IPS-18c (cell line): ENCODE results near the gene HS3ST3A1.
A peak's percentile ranks its signal among the peaks of the same experiment; 100 is the strongest.

ENCODE experiments used
- H3K4me3 ChIP-seq: 2 replicates; pipeline ENCODE4 v1.7.0; 2013; ENCODE audit warnings: low read depth, mild to moderate bottlenecking, low read length, moderate library complexity; ENCODE audit not compliant: insufficient read depth
- H3K9me3 ChIP-seq: one replicate; pipeline ENCODE4 v1.6.1; 2013; ENCODE audit warnings: mild to moderate bottlenecking, low read length, moderate library complexity; ENCODE audit not compliant: control insufficient read depth, insufficient read depth

Gene HS3ST3A1

GRCh38 chr17:13600475-13601321, 1.0 kb downstream of the HS3ST3A1 start:
- peak overlapping the region; percentile 79 for H3K4me3 ChIP-seq
- H3K9me3 ChIP-seq: no peaks in the 10 kb centered on the region

DNA sequence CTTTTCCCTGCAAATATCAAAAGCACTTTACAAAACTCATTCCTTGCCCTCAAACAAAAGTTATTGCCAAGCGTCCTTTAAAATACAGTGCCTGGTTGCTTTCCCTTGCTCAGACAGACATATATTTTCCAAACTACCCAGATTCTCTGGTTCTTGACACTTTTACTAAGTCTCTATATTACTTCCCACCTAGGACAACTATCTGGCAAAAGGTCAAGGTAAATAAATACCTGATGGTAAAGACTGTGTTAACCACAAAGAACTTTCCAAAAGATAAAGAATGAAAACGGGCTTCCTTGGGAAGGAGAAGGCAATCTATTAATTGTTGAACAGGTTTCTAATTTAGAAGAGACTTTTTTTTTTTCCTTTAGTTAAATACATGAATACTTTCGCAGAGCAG, 1.9 kb downstream of the HS3ST3A1 start:
- Histone ChIP-seq H3K9me3 (no peaks in the 10 kb centered on the region), H3K4me3 (no peak overlapping the region; the same call in 1 of the 2 replicates)

- no peak overlapping the region for H3K4me3 ChIP-seq
- no peaks in the 10 kb centered on the region for H3K9me3 ChIP-seq
Observed at GRCh38 chr17:13599168-13599577, 2.6 kb downstream of the HS3ST3A1 start.

DNA sequence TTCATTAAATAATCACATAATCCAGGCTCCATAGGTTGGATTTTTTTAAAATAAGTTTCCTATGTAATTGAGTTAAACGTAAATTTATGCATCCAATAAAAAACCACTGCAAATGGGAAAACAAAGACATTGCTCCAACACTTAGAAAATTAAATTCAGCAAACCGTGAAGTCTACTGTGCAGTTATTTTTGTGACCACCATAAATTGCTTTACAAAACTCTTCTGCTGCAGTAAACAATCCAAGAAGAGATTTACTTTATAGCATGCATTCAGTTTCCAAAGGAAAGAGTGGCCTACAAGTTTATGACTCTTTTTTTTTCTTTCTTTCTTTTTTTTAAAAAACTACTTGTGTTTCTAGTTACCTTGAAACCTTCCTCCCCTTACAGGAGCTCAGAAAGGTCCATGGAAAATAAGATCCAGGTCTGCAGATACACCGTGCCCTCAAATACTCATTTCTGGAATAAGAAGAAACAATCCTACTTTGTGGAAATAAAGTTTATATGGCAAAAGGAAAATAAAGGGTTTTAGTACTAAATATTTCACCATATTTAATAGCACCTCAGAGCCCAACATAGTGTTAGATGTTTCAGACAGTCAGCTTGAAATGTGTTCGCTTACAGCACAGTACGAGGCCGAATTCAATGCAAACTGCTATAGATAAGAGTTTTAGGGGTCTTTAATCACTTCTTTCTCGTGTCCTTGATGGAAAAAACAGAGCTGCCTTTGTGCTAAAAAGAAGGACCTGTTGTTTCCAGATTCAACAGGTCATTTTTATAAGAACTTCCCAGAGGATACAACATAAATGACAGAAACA, 3.2 kb downstream of the HS3ST3A1 start:
- Histone ChIP-seq H3K4me3 (no peak overlapping the region), H3K9me3 (no peaks in the 10 kb centered on the region)

- no peak overlapping the region for H3K4me3 ChIP-seq
- no peaks in the 10 kb centered on the region for H3K9me3 ChIP-seq
Observed at GRCh38 chr17:13597723-13598347, 3.9 kb downstream of the HS3ST3A1 start.

- H3K9me3 ChIP-seq: no peaks in the 10 kb centered on the region
- H3K4me3 ChIP-seq: no peak overlapping the region
Observed at GRCh38 chr17:13596241-13596923, 5.3 kb downstream of the HS3ST3A1 start.

- Histone ChIP-seq H3K4me3 (no peak overlapping the region), H3K9me3 (no peaks in the 10 kb centered on the region)
Observed at GRCh38 chr17:13595599-13595899, 6.2 kb downstream of the HS3ST3A1 start.

DNA sequence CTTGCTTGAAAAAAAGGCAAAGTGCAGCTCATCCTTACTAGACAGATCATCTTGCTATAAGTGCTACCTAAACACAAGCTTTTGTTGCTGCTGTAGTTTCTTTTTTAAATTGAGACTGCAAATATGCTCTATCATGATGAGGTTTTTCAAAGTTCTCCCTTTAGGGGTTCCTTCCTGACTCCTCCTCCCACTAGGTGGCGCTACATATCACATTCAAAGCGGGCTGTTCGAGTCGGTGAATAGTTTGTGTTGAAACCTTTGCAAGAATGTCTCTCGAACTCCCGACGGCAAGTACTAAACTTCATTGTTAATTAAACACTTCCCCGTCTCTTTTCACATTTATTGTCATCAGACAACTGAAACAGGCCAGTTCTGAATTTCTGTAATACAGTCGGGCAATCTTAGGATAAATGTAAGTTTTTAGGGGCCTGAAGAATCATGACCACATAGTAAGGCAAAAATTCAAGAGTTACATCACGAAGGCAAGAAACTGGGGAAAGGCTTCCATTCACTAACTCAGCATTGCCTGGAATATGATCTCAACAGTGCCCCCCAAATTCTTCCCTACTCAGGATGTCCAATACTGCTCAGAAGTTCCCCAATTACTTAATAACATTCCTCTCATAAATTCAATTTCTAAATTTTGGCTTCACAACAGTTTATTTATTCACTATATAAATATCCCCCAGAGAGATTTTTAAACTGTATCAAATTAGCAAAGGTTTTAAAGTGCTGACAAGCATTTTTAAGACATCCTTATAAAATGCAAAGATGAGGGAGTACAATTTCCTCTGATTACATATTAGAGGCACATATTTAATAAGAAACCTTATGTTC, 6.7 kb downstream of the HS3ST3A1 start:
- Histone ChIP-seq H3K9me3 (no peaks in the 10 kb centered on the region), H3K4me3 (no peak overlapping the region)

- no peak overlapping the region for H3K4me3 ChIP-seq
Observed at GRCh38 chr17:13594310-13594709, 7.4 kb downstream of the HS3ST3A1 start.

GRCh38 chr17:13593757-13594156, 8.0 kb downstream of the HS3ST3A1 start:
- Histone ChIP-seq H3K4me3 (no peak overlapping the region), H3K9me3 (no peaks in the 10 kb centered on the region)

More at GRCh38 chr17:13594310-13594709, 7.4 kb downstream of the HS3ST3A1 start:
- no peaks in the 10 kb centered on the region for H3K9me3 ChIP-seq

DNA sequence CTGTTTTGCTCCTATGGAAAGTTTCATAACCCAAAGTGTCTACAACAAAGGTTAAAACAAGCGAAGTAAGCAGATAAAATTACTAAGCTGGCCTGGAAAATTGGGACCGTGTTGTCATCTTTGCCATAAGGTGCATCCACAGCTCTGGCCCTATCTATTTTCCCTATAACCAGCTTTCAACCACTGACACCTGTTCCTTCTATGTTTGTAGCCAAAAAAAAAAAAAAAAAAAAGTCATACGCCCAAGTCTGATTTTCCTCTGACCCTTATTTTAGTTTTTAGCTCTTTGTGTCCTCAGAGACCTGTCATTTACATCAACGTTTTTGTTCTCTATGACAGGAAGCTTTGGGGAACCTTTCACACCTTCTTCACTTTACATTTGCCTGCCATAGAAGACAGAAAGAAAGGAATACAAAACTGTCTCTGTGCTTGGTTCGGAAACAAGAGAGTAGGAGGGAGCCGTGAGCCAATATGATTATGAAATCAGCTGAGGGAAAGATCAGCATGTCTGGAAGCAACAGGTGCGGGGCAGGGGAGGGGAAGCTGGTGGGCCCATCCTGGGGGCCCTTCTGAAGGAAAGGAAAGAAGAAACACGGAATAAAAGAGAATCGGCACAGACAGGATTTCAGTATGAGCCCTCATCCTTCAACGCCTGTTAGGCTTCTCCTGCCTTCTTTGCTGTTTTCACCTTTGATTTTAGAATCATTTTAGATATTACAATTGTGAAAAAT, 8.5 kb downstream of the HS3ST3A1 start:
- Histone ChIP-seq H3K9me3 (no peaks in the 10 kb centered on the region), H3K4me3 (no peak overlapping the region)

DNA sequence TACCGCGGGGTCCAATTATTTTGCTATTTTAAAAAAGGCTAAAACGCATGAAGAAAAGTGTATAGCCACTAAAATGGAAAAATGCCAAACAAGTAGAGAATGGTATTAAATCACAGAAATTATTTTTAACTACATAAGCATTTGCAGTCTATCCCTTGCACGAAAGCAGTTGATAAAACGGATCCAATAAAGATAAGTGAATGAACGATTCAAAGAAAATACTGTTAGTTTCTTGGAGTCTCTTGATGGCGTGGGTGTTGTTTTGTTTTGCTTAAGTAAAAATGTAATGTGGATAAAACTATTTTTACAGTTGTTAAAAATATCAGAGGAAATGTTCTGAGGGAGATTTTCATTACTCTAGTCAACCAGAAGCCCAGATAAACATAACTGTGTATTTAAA, 9.3 kb downstream of the HS3ST3A1 start:
- H3K4me3 ChIP-seq: no peak overlapping the region
- no peaks in the 10 kb centered on the region for H3K9me3 ChIP-seq

DNA sequence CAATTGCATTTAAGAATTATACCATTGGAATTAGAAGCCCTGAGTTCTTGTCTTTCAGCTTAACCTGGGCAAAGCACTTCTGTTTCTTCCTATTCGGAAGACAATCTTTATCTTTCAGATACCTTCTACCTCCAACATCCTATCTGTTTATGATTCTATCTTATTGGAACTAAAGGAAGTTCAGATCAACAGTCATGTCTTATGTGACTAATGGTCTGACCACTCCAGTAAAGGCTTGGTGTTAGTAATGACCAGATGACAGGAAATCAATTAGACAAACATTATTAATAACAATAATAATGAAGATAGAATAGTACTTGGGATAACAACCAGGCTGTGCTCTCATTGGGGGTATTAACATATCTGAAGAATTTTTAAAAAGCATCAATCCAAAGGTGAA, 11.3 kb downstream of the HS3ST3A1 start:
- Histone ChIP-seq H3K9me3 (no peaks in the 10 kb centered on the region), H3K4me3 (no peak overlapping the region)

DNA sequence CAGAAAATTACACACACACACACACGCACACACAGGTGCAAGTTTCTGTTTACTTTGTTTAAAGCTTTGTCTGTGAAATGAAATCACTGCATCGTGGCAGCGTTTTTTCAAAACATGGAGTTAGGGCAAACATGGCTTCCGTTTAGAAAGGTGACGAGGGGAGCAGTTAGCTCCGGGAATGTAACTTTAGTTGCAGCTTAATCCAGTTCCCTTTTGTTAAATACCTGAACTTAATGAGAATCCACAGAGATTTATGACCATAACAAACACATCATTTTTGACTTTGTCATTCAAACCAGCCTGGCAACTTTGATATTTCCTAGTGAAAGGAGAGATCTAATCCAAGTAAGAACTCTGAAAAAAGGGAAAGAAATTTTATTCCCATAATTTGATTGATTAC, 12.1 kb downstream of the HS3ST3A1 start:
- H3K4me3 ChIP-seq: no peak overlapping the region
- no peaks in the 10 kb centered on the region for H3K9me3 ChIP-seq

- no peak overlapping the region for H3K4me3 ChIP-seq
- H3K9me3 ChIP-seq: no peaks in the 10 kb centered on the region
Observed at GRCh38 chr17:13587487-13588338, 14.0 kb downstream of the HS3ST3A1 start.
